ENCODE measurements around the gene OPN3. TPM values are rescaled to one million over a fixed set of nuclear protein-coding genes. Genes with fewer than 3 reads are reported as not detected.

OPN3 gene
- total and polyA plus RNA-seq, 2 donors (not counting 3 experiments of a cell fraction or from before 2014, with no cell fraction given): 16.1 to 23.9 TPM

DNA sequence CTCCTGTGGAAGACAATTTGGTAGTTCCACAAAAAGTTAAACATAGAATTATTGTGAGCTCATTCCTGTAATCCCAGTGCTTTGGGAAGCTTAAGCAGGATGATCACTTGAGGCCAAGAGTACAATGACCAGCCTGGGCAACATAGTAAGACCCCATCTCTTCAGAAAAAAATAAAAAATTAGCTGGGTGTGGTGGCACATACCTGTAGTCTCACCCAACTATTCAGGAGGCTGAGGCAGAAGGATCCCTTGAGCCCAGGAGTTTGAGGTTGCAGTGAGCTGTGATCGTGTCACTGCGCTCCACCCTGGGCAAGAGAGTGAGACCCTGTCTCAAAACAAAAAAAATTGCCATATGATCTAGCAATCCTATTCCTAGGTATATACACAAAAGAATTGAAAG is 4.1 kb upstream of the OPN3 start:
- DNase-seq (ENCODE audit: low read depth, low spot score) (no peak), FAIRE-seq (no peak)
- H3K4me2 ChIP-seq (ENCODE audit: insufficient read depth, low read length): no peak overlapping the region
- H3K9me3 ChIP-seq (replicated peaks; ENCODE audit: control insufficient read depth, insufficient read depth, low read length): no peaks in the 10 kb centered on the region
- ChIA-PET CTCF (no interaction called here), POLR2A (no interaction called here)
- no peaks in the 10 kb centered on the region for H3K36me3 ChIP-seq (ENCODE audit: control insufficient read depth in 2 of 2, extremely low read depth in 1 of 2, insufficient read depth in 2 of 2, low read length in 2 of 2)
- no peaks in the 10 kb centered on the region for H3K9me1 ChIP-seq (replicated peaks; ENCODE audit: control insufficient read depth, extremely low read depth, insufficient read depth, low read length)
- no peak overlapping the region for H3K4me3 ChIP-seq (replicated peaks in 1 of 3; ENCODE audit: insufficient read depth in 1 of 3, low read depth in 1 of 3, low read length in 3 of 3)
- H2AFZ ChIP-seq (ENCODE audit: low read depth, low read length): no peak overlapping the region
- no peak overlapping the region for H3K27ac ChIP-seq (ENCODE audit: insufficient read depth, low read depth, low read length)
- no peaks in the 10 kb centered on the region for H3K27me3 ChIP-seq (ENCODE audit: control insufficient read depth in 2 of 2, insufficient read depth in 2 of 2, low read length in 2 of 2)
- TF ChIP-seq MYC (IDR thresholded peaks at IDR 0.05; ENCODE audit: low read depth, low read length) (no peak), FOS (IDR thresholded peaks at IDR 0.05; ENCODE audit: borderline replicate concordance, insufficient read depth, low read length) (no peak)
- dilution Hi-C loops (cut with MboI; ENCODE audit: extremely low pct_ligation_motif_present, low sequenced_read_pairs): no loop called here
- peaks cover 4% of the 10 kb centered on the region for H3K79me2 ChIP-seq (ENCODE audit: control insufficient read depth, insufficient read depth, low read length)
- BruUV-seq (replicated peaks): no TSS peak
- H4K20me1 ChIP-seq (replicated peaks; ENCODE audit: control insufficient read depth, extremely low read depth, insufficient read depth, low read length): no peaks in the 10 kb centered on the region
- H3K4me1 ChIP-seq (ENCODE audit: control insufficient read depth, extremely low read depth, insufficient read depth, low read length): peaks cover 12% of the 10 kb centered on the region
- H3K9ac ChIP-seq (replicated peaks; ENCODE audit: extremely low read depth, insufficient read depth, low read length): no peak overlapping the region
- intact Hi-C loops (cut with micrococcal nuclease): no loop called here

DNA sequence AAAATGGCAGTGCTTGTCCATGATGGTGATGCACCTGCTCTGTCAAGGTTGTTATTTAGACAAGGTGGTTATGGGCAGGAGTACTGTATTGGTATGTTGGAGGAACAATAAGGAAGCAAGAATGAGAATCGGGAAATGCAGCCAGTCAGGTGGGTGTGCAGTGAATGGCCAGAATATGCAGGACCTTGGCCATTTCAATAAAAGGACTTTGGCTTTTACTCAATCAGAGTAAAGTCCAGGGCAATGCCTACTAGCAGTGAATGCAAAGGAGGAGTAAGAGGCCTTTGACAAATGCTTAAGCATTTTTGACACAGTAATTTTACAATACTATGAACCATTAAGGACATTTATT is 2.4 kb upstream of the OPN3 start:
- Histone ChIP-seq H3K9me3 (replicated peaks; ENCODE audit: control insufficient read depth, insufficient read depth, low read length) (no peaks in the 10 kb centered on the region), H2AFZ (ENCODE audit: low read depth, low read length) (no peak overlapping the region), H3K27me3 (ENCODE audit: control insufficient read depth in 2 of 2, insufficient read depth in 2 of 2, low read length in 2 of 2) (no peaks in the 10 kb centered on the region), H3K4me2 (ENCODE audit: insufficient read depth, low read length) (no peak overlapping the region), H3K4me1 (ENCODE audit: control insufficient read depth, extremely low read depth, insufficient read depth, low read length) (peaks cover 24% of the 10 kb centered on the region), H3K4me3 (replicated peaks in 1 of 3; ENCODE audit: insufficient read depth in 1 of 3, low read depth in 1 of 3, low read length in 3 of 3) (no peak overlapping the region), H3K79me2 (ENCODE audit: control insufficient read depth, insufficient read depth, low read length) (peaks cover 20% of the 10 kb centered on the region), H3K27ac (ENCODE audit: insufficient read depth, low read depth, low read length) (no peak overlapping the region), H3K36me3 (ENCODE audit: control insufficient read depth in 2 of 2, extremely low read depth in 1 of 2, insufficient read depth in 2 of 2, low read length in 2 of 2) (no peaks in the 10 kb centered on the region), H4K20me1 (replicated peaks; ENCODE audit: control insufficient read depth, extremely low read depth, insufficient read depth, low read length) (no peaks in the 10 kb centered on the region), H3K9ac (replicated peaks; ENCODE audit: extremely low read depth, insufficient read depth, low read length) (no peak overlapping the region), H3K9me1 (replicated peaks; ENCODE audit: control insufficient read depth, extremely low read depth, insufficient read depth, low read length) (no peaks in the 10 kb centered on the region)
- BruUV-seq (replicated peaks): no TSS peak
- no peak for FAIRE-seq
- dilution Hi-C loops (cut with MboI; ENCODE audit: extremely low pct_ligation_motif_present, low sequenced_read_pairs) (no loop called here), intact Hi-C loops (cut with micrococcal nuclease) (no loop called here)
- no peak for DNase-seq (ENCODE audit: low read depth, low spot score)
- TF ChIP-seq JUN (IDR thresholded peaks at IDR 0.05; ENCODE audit: borderline replicate concordance, insufficient read depth, insufficient read length, low read depth) (no peak), POLR2A (IDR thresholded peaks at IDR 0.05; ENCODE audit: low read depth, low read length) (no peak), POLR2AphosphoS5 (IDR thresholded peaks at IDR 0.05; ENCODE audit: insufficient read depth, low read depth, low read length) (no peak), MYC (IDR thresholded peaks at IDR 0.05; ENCODE audit: low read depth, low read length) (no peak), FOS (IDR thresholded peaks at IDR 0.05; ENCODE audit: borderline replicate concordance, insufficient read depth, low read length) (no peak), EZH2 (IDR thresholded peaks at IDR 0.05; ENCODE audit: borderline replicate concordance, low read depth, low read length, severe bottlenecking) (no peak), GATA2 (IDR thresholded peaks at IDR 0.05; ENCODE audit: insufficient read depth, insufficient read length, low read depth, low read length) (no peak)
- TF ChIP-seq, protein P1, sequence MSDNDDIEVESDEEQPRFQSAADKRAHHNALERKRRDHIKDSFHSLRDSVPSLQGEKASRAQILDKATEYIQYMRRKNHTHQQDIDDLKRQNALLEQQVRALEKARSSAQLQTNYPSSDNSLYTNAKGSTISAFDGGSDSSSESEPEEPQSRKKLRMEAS (IDR thresholded peaks at IDR 0.05; ENCODE audit: insufficient read depth, insufficient read length): no peak
- TF ChIP-seq, protein P2, sequence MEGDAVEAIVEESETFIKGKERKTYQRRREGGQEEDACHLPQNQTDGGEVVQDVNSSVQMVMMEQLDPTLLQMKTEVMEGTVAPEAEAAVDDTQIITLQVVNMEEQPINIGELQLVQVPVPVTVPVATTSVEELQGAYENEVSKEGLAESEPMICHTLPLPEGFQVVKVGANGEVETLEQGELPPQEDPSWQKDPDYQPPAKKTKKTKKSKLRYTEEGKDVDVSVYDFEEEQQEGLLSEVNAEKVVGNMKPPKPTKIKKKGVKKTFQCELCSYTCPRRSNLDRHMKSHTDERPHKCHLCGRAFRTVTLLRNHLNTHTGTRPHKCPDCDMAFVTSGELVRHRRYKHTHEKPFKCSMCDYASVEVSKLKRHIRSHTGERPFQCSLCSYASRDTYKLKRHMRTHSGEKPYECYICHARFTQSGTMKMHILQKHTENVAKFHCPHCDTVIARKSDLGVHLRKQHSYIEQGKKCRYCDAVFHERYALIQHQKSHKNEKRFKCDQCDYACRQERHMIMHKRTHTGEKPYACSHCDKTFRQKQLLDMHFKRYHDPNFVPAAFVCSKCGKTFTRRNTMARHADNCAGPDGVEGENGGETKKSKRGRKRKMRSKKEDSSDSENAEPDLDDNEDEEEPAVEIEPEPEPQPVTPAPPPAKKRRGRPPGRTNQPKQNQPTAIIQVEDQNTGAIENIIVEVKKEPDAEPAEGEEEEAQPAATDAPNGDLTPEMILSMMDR (IDR thresholded peaks at IDR 0.05; ENCODE audit: extremely low read depth in 1 of 2, insufficient read depth in 1 of 2, low read depth in 1 of 2, low read length in 2 of 2): no peak
- ChIA-PET POLR2A (no interaction called here), CTCF (no interaction called here)
